RWPE2 (cell line): ENCODE data around the gene AKR1B1.
A peak's percentile ranks its signal among the peaks of the same experiment; 100 is the strongest.

Experiments
- ATAC-seq: fragments of 200-7000 bp; cut with Tn5 transposase; 3 replicates; pipeline ENCODE4 v1.9.1; 2021; ENCODE audit warnings: low read depth
- DNase-seq: peaks from one replicate; pipeline ENCODE4 v3.0.0-alpha.2; 2020; ENCODE audit warnings: low spot score
- H3K27ac ChIP-seq: fragments of 450-650 bp; 2 replicates; pipeline ENCODE4 v1.5.1; 2017; ENCODE audit warnings: mild to moderate bottlenecking; ENCODE audit not compliant: poor library complexity, severe bottlenecking
- H3K27me3 ChIP-seq: fragments of 250-450 bp; sonication (Bioruptor Pico); 2 replicates; pipeline ENCODE4 v1.5.1; 2021; ENCODE audit warnings: mild to moderate bottlenecking, moderate library complexity; ENCODE audit not compliant: insufficient read depth, poor library complexity, severe bottlenecking
- H3K36me3 ChIP-seq: fragments of 250-450 bp; sonication (Bioruptor Pico); 2 replicates; pipeline ENCODE4 v1.5.1; 2020; ENCODE audit warnings: low read depth, mild to moderate bottlenecking, moderate library complexity
- H3K4me1 ChIP-seq: fragments of 250-450 bp; sonication (Bioruptor Pico); 2 replicates; pipeline ENCODE4 v1.5.1; 2021; ENCODE audit warnings: mild to moderate bottlenecking, moderate library complexity; ENCODE audit not compliant: insufficient read depth, poor library complexity, severe bottlenecking
- H3K4me3 ChIP-seq: fragments of 250-450 bp; sonication (Bioruptor Pico); 2 replicates; pipeline ENCODE4 v1.5.1; 2021; ENCODE audit warnings: mild to moderate bottlenecking, moderate library complexity; ENCODE audit not compliant: severe bottlenecking
- H3K9me3 ChIP-seq: fragments of 250-450 bp; sonication (Bioruptor Pico); 2 replicates; pipeline ENCODE4 v1.5.1; 2021; ENCODE audit warnings: mild to moderate bottlenecking, moderate library complexity; ENCODE audit not compliant: severe bottlenecking
- TF ChIP-seq, protein P1 (sequence below): fragments of 450-650 bp; IDR thresholded peaks from one replicate; pipeline ENCODE4 v1.5.1; 2017; ENCODE audit warnings: mild to moderate bottlenecking, moderate library complexity; ENCODE audit not compliant: poor library complexity, severe bottlenecking

Gene AKR1B1

DNA sequence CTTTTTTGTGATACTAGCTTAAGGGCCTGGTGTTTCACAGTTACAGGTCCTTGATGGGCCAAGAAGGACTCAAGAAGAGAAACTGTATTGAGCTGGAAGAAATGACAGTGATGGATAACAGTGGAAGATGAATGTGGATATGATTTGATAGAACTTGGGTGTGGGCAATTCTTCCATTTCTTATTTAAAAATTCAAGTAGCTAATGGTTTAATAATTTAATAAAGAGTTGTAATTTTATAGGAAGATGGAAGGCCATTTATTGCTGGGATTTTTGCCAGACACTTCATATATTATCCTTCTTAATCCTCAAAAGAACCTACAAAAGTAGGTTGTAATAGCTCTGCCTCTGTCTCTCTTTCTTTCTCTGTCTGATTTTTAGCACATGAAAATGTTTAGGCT lies 21.3 kb upstream of the AKR1B1 start:
- Histone ChIP-seq H3K4me1 (peaks cover 12% of the 10 kb centered on the region), H3K27me3 (no peaks in the 10 kb centered on the region), H3K4me3 (no peak overlapping the region), H3K9me3 (no peaks in the 10 kb centered on the region), H3K36me3 (no peaks in the 10 kb centered on the region), H3K27ac (no peak overlapping the region)
- TF ChIP-seq, protein P1, sequence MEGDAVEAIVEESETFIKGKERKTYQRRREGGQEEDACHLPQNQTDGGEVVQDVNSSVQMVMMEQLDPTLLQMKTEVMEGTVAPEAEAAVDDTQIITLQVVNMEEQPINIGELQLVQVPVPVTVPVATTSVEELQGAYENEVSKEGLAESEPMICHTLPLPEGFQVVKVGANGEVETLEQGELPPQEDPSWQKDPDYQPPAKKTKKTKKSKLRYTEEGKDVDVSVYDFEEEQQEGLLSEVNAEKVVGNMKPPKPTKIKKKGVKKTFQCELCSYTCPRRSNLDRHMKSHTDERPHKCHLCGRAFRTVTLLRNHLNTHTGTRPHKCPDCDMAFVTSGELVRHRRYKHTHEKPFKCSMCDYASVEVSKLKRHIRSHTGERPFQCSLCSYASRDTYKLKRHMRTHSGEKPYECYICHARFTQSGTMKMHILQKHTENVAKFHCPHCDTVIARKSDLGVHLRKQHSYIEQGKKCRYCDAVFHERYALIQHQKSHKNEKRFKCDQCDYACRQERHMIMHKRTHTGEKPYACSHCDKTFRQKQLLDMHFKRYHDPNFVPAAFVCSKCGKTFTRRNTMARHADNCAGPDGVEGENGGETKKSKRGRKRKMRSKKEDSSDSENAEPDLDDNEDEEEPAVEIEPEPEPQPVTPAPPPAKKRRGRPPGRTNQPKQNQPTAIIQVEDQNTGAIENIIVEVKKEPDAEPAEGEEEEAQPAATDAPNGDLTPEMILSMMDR: no peak
- ATAC-seq (no peak), DNase-seq (no peak)

DNA sequence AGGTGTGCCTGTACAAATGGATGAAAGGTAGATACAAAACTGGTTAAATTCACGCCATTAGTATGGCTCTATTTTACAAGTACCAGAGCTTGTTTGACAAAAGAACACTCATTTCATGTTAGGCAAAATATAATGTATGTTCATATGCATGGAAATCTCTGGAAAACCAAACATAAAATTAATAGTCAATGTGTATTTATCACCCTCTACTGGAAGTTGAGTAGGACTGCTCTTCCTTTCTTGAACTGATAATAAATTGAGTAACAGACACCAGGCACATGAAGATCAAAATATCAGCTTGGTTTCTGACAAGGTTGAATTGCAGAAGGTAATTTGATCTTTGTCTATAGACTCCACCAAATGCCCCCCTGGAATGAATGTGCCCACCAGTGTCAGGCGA lies 19.8 kb upstream of the AKR1B1 start:
- Histone ChIP-seq H3K27ac (no peak overlapping the region), H3K36me3 (no peaks in the 10 kb centered on the region), H3K27me3 (no peaks in the 10 kb centered on the region), H3K4me3 (no peak overlapping the region), H3K4me1 (peaks cover 23% of the 10 kb centered on the region), H3K9me3 (no peaks in the 10 kb centered on the region)
- DNase-seq (no peak), ATAC-seq (no peak)
- TF ChIP-seq, protein P1: peak; percentile 31

DNA sequence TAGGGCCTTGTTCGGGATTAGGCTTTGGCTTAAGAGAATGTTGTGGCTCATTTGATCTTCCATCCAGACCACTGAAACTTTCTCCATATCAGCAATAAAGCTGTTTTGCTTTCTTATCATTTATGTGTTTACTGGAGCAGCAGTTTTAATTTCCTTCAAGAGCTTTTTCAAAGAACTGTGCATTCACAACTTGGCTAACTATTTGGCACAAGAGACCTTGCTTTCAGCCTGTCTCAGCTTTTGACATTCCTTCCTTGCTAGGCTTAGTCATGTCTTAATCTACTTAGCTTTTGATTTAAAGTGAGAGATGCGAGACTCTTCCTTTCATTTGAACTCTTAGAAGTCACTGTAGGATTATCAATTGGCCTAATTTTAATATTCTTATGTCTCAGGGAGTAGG lies 19.1 kb upstream of the AKR1B1 start:
- ATAC-seq (no peak), DNase-seq (no peak)
- peaks cover 23% of the 10 kb centered on the region for H3K4me1 ChIP-seq
- H3K27me3 ChIP-seq: no peaks in the 10 kb centered on the region
- H3K4me3 ChIP-seq: no peak overlapping the region
- TF ChIP-seq, protein P1: no peak
- no peaks in the 10 kb centered on the region for H3K36me3 ChIP-seq
- H3K9me3 ChIP-seq: no peaks in the 10 kb centered on the region
- H3K27ac ChIP-seq: no peak overlapping the region

DNA sequence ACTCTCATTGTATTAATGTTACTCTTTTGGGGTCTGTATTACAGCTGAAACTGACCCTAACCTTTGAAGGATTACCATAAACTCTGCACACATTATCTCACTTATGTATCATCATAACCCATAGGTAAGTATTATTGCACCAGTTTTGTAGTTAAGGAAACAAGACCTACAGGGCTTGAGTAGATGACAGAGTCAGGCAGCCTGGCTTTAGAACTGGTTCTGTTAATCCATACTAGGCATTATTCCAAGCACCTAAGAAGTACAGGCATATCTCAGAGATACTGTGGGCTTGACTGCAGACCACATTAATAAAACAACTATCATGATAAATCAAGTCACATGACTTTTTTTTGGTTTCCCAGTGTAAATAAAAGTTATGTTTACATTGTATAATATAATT lies 17.1 kb upstream of the AKR1B1 start:
- ATAC-seq (no peak), DNase-seq (no peak)
- TF ChIP-seq, protein P1: no peak
- no peak overlapping the region for H3K27ac ChIP-seq
- H3K36me3 ChIP-seq: no peaks in the 10 kb centered on the region
- H3K27me3 ChIP-seq: no peaks in the 10 kb centered on the region
- no peaks in the 10 kb centered on the region for H3K9me3 ChIP-seq
- no peak overlapping the region for H3K4me3 ChIP-seq
- peaks cover 25% of the 10 kb centered on the region for H3K4me1 ChIP-seq

DNA sequence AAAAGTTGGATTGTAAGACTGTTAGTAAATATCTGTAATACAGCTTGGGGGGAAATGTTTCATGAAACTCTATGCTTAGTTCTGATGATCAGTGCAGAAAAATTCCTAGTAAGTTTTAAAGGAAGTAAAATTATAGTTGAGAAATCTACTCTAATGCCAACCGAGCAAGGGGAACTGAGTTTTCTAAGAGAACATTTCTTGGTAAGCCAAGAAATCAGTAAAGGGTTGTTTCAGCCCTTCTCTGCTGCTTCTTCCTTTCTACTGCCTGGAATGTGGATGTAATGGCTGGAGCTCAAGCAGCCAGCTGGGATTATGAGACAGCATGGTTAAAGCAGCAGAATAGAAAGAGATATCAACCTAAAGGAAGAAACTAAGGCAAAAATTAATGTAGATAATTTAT lies 15.9 kb upstream of the AKR1B1 start:
- Histone ChIP-seq H3K27me3 (no peaks in the 10 kb centered on the region), H3K36me3 (no peaks in the 10 kb centered on the region), H3K9me3 (no peaks in the 10 kb centered on the region), H3K4me3 (no peak overlapping the region), H3K4me1 (peaks cover 17% of the 10 kb centered on the region), H3K27ac (peak overlapping the region; percentile 33)
- ATAC-seq: no peak
- TF ChIP-seq, protein P1: no peak
- DNase-seq: no peak
